Smooth muscle cell of the coronary artery (primary cell): ENCODE results near the gene XPO1. TPM values are rescaled to one million over a fixed set of nuclear protein-coding genes. Genes with fewer than 3 reads are reported as not detected.

ENCODE experiments used
- total RNA-seq: library from RNA; depleted of rRNA; stranded (reverse); fragments of >200 nt; gene quantifications from 2 replicates; pipeline ENCODE4 v1.2.3, GENCODE V29; 2014; ENCODE audit warnings: low replicate concordance

The XPO1 gene, protein sequence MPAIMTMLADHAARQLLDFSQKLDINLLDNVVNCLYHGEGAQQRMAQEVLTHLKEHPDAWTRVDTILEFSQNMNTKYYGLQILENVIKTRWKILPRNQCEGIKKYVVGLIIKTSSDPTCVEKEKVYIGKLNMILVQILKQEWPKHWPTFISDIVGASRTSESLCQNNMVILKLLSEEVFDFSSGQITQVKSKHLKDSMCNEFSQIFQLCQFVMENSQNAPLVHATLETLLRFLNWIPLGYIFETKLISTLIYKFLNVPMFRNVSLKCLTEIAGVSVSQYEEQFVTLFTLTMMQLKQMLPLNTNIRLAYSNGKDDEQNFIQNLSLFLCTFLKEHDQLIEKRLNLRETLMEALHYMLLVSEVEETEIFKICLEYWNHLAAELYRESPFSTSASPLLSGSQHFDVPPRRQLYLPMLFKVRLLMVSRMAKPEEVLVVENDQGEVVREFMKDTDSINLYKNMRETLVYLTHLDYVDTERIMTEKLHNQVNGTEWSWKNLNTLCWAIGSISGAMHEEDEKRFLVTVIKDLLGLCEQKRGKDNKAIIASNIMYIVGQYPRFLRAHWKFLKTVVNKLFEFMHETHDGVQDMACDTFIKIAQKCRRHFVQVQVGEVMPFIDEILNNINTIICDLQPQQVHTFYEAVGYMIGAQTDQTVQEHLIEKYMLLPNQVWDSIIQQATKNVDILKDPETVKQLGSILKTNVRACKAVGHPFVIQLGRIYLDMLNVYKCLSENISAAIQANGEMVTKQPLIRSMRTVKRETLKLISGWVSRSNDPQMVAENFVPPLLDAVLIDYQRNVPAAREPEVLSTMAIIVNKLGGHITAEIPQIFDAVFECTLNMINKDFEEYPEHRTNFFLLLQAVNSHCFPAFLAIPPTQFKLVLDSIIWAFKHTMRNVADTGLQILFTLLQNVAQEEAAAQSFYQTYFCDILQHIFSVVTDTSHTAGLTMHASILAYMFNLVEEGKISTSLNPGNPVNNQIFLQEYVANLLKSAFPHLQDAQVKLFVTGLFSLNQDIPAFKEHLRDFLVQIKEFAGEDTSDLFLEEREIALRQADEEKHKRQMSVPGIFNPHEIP (N-terminal part only)
- 113 and 154 TPM in 2 replicates for total RNA-seq

DNA sequence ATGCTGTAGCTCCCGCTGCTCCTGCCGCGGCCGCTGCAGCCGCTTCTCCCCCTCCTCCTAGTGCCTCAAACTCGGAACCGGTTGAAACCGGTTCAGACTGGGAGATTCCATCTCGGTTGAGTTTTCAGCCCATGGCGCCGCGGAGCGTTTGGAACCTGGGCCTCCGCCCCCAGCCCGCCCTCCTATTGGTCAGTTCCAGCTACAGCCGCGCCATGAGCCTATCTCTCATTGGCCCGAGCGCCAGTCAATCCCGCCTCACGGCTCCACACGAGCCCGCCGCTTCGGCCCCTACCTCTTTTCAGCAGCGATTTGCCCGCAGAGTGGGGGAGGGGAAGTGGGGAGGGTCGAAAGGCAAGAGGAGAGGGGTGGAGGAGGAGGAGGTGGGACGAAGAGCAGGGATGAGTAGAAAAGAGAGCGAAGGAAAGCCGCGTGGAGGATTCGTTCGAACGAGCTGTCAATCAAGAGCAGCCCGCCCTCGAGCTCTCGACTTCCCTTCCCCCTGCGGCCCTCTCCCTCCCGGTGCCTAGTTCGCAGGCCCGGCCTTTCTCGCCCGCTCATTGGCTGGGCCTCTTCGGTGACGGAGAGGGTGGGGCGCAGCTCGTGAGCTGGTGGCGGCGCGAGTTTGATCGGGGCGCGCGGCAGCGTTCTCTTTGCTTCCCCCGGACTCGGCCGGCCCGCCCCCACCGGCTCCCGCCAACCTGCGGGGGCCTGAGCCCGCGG is at the start of gene XPO1:
XPO1 (minus strand) TSS at position 157 of the 720 bp plus-strand sequence. CDS start 4,459 bp downstream, outside the sequence.

DNA sequence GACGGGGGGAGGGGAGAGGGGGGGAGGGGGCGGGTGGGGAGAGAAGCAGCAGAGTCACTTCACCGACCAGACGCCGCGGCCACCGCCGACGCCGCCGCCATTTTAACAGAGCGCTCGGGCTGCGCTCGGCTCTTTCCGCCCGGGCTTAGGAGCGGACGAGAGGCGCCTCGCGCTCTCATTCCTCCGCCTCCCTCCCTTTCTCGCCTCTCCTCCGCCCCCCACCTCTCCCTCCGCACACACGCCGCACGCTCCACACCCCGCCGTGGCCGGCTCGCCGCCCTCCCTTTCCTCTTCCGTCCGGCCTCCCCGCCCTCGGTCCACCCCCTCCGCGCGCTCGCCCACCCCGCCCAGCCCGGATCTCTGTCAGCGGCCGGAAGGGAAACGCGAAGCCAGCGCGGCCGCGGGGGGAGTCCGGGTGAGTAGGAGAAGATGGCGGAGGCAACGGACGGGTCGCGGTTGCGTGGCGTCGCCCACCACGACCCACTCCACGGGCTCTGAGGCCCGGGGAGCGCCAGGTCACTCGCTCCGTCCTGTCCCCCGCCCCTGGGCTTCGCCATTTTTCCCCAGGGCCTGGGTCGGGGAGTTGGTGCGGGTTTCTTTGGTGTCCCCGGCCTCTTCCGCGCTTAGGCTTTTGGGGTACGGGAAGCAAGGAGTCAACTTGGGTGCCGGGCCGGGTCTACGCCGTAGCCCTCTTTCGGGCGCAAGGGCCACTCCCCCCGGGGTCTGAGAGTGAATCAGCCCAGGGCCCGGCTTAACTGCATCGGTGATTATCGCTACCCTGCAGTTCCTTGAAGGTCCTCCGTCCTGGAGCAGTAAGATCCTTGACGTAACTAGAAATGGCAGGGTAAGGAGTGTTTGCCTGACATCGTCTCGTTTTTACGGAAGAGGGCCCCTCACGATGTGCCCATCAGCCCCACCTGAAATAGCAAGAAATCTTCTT is 66.9 kb downstream of the XPO1 start, which contains the start of gene USP34:
USP34 (minus strand) TSS at position 123 of the 940 bp plus-strand sequence. CDS start 395 bp downstream, outside the sequence.

Other genes with a start within 250 kb of the XPO1 start
- 78.6 and 86.0 TPM in 2 replicates for gene USP34, start 67.3 kb downstream of the XPO1 start, total RNA-seq